A549 treated with AZD9567 at 1 μM for 4 hours (cell line): ENCODE results near the gene IL17B. TPM values are rescaled to one million over a fixed set of nuclear protein-coding genes. Genes with fewer than 3 reads are reported as not detected.

Source experiments
- total RNA-seq: library from RNA; stranded (reverse); fragments of 200-300 nt; extraction: Qiagen RNA extraction; gene quantifications from 5 replicates; pipeline ENCODE4 v1.2.3, GENCODE V29; 2022; ENCODE audit not compliant: insufficient read depth

The IL17B gene, protein sequence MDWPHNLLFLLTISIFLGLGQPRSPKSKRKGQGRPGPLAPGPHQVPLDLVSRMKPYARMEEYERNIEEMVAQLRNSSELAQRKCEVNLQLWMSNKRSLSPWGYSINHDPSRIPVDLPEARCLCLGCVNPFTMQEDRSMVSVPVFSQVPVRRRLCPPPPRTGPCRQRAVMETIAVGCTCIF
- total RNA-seq: 0.13 to 0.38 TPM in 2 of 5 replicates, not detected in the others

DNA sequence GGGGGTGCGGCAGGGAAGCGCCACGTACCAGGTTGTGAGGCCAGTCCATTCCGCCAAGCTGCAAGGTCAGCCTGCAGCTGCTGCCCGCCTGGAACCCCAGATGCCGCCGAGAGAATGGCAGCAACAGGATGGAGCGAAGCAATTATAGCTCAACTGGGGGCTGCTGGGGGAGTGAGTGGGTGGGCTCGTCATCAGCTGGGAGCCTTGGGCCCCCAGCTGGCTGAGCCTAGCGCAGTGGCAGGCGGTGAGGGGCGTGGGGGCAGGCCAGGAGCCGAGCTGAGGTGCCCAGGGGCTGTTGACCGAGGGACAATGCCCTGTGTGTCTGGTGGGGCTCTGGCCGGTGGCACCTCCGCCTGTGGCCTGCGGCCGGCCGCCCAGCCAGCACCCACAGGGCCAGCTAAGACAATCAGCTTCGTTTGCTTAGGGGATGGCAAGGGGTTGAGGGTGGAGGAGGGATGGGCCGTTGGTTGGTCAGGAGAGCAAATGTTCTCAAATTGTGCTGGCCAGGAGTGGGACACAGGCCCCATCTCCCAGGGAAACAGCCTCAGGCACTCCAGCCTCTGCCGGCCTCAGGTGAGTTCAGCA is at the start of gene IL17B:
IL17B (minus strand) TSS at position 116 of the 585 bp plus-strand sequence; CDS start at position 49, 67 bp downstream.

DNA sequence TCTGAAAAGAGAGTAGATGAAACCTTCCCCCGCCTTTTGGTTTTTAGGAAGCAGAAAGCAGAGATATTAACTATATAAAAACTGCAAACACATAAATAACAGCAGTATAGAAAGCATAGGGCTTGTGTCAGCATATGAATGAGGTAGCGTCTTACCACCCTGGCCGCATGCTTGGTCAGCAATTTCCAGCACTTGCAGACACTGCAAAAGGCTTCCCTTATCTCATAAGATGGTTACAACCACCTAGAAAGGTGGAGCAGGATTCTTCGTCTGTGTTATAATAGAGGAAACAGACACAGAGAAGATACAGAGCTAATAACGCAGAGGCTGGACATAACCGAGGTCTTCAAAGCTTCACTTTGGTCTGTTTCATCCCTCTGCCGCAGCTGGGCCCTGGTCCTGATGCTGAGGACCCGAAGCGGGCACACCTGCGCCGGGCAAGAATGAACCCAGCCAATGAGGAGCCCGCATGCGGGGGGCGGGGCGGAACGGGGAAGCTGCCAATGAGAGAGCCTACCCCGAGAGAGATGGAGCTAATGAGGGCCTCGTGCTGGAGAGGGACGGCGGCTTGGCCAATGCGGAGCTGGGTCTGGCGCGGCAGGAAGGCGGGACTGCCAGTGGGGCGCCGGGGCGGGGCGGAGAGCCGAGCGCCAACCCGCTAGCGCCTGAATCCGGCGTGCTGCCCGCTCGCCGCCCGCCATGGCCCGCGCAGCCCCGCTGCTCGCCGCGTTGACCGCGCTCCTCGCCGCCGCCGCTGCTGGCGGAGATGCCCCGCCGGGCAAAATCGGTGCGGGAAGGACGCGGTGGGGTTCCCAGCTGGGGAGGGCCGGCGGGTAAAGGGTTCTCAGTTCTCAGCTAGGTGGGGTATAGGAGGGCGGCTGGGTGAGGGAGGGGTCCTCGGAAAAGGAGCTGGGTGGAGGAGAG is 21.5 kb downstream of the IL17B start, which contains the start of gene PCYOX1L:
PCYOX1L (plus strand) TSS at position 677 of the 924 bp plus-strand sequence; CDS start at position 700, 23 bp downstream.

DNA sequence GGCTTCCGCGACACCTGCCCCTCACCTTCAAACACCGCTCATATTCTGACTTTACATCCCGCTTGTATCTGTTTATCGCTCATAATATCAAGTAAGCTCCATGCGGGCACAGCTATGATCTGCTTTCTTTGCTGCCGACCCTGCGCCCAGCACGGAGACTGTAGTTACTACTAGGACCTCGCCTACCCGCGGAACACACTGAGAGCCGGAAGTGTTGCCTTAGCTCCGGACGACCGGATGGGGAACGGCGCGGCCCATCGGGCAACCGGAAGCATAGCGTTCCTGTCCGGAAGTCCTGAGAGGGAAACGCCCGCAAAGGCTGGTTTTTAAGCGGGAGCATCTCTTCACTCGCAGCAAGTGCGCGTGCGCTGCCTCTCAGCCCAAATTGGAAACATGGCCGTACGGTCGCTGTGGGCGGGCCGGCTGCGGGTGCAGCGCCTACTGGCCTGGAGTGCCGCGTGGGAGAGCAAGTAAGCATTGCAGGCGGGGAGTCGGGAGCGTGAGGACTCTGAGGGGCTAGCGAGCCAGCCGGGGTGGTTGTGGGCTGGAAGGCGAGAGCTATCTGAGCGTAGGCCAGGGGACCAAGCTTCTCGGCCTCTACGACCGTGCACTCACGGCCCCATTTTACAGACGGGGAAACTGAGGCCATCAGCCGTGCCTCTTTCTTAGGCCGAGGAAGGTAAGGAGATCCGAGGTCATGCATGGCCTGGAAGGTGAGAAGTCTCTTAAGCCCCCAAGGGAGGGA is 33.8 kb downstream of the IL17B start, which contains the start of gene GRPEL2:
GRPEL2 (plus strand) TSS at position 353 of the 745 bp plus-strand sequence; CDS start at position 394, 41 bp downstream.

Other genes with a start within 250 kb of the IL17B start
- 17.4 to 22.7 TPM (median 20.5 TPM) in 5 replicates for gene ABLIM3, start 237.8 kb downstream of the IL17B start, total RNA-seq
- 8.9 to 13.8 TPM (median 11.3 TPM) in 5 replicates for gene AFAP1L1, start 107.4 kb downstream of the IL17B start, total RNA-seq
- 6.3 to 9.7 TPM (median 7.5 TPM) in 5 replicates for gene GRPEL2, start 33.8 kb downstream of the IL17B start, total RNA-seq
- gene PCYOX1L, start 21.2 kb downstream of the IL17B start, total RNA-seq: 0.79 to 4.1 TPM (median 3.7 TPM) in 5 replicates
- gene CSNK1A1, start 172.1 kb upstream of the IL17B start, total RNA-seq: 123 to 185 TPM (median 131 TPM) in 5 replicates
- gene ARHGEF37, start 202.2 kb upstream of the IL17B start, total RNA-seq: 1.3 to 1.9 TPM (median 1.5 TPM) in 5 replicates